ENCODE results near the gene ZNF425. TPM values are rescaled to one million over a fixed set of nuclear protein-coding genes. Genes with fewer than 3 reads are reported as not detected.
A peak's percentile ranks its signal among the peaks of the same experiment; 100 is the strongest.

ZNF425 gene
- total RNA-seq, 2 donors from 2014 or later = 2.8 to 4.0 TPM

DNA sequence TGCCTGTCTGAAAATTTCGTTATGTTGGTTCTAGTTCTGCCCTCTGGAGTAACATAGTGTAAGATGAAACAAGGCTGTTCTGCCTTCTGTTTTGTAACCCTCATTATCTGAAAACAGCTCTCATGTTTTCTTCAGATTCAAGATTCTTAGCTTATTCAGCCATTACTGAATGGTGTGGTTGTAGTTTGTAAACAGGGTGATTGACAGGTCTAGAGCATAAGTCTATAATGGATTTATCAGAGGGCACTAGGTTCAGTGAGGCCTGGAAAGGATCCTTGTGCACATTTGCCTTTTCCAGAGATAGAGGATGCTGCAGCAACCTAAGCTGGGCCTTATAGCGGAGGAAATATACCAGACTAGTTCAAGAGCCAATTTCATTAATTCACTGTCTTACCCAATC is 27.2 kb upstream of the ZNF425 start:
- WGBS = 93% methylated on average over 2 of the region's 2 CpGs
- Histone ChIP-seq H3K27me3 (replicated peaks; ENCODE audit: insufficient read depth) (no peaks in the 10 kb centered on the region), H3K4me1 (replicated peaks) (no peaks in the 10 kb centered on the region), H3K36me3 (no peaks in the 10 kb centered on the region), H3K9me3 (no peaks in the 10 kb centered on the region), H3K27ac (no peak overlapping the region), H3K4me3 (no peak overlapping the region)
- TF ChIP-seq POLR2AphosphoS5 (IDR thresholded peaks at IDR 0.05) = no peak
- no peak for TF ChIP-seq POLR2A (IDR thresholded peaks at IDR 0.05)
- TF ChIP-seq, protein P1, sequence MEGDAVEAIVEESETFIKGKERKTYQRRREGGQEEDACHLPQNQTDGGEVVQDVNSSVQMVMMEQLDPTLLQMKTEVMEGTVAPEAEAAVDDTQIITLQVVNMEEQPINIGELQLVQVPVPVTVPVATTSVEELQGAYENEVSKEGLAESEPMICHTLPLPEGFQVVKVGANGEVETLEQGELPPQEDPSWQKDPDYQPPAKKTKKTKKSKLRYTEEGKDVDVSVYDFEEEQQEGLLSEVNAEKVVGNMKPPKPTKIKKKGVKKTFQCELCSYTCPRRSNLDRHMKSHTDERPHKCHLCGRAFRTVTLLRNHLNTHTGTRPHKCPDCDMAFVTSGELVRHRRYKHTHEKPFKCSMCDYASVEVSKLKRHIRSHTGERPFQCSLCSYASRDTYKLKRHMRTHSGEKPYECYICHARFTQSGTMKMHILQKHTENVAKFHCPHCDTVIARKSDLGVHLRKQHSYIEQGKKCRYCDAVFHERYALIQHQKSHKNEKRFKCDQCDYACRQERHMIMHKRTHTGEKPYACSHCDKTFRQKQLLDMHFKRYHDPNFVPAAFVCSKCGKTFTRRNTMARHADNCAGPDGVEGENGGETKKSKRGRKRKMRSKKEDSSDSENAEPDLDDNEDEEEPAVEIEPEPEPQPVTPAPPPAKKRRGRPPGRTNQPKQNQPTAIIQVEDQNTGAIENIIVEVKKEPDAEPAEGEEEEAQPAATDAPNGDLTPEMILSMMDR (IDR thresholded peaks at IDR 0.05) = no peak
- intact Hi-C loops (cut with DNase I) = no loop called here
- DNase-seq (ENCODE audit: low spot score) = no peak

DNA sequence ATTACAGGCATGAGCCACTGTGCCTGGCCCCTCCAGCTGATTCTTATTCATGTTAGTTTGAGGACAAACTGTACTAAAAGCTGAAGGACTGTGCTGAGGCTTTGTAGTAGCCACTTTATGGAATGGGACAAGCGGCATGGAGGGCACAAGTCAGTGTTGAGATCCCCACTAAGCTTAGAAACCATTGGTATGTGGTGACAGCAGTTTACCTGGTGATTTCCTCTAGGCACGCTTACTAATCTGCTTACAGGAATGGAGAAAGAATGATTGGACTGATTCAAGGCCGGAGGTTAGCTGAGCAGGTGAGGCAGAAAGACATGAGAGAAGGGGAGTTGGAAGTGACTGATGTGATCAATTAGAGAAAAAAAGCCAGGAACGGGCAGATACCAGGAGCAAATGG is 24.9 kb upstream of the ZNF425 start:
- Histone ChIP-seq H3K9me3 (no peaks in the 10 kb centered on the region), H3K36me3 (no peaks in the 10 kb centered on the region), H3K4me3 (no peak overlapping the region), H3K27me3 (replicated peaks; ENCODE audit: insufficient read depth) (no peaks in the 10 kb centered on the region), H3K27ac (no peak overlapping the region), H3K4me1 (replicated peaks) (no peaks in the 10 kb centered on the region)
- WGBS = 65% methylated on average over 4 of the region's 4 CpGs
- intact Hi-C loops (cut with DNase I) = no loop called here
- DNase-seq (ENCODE audit: low spot score) = no peak
- no peak for TF ChIP-seq POLR2AphosphoS5 (IDR thresholded peaks at IDR 0.05)
- TF ChIP-seq, protein P1 (IDR thresholded peaks at IDR 0.05) = no peak

DNA sequence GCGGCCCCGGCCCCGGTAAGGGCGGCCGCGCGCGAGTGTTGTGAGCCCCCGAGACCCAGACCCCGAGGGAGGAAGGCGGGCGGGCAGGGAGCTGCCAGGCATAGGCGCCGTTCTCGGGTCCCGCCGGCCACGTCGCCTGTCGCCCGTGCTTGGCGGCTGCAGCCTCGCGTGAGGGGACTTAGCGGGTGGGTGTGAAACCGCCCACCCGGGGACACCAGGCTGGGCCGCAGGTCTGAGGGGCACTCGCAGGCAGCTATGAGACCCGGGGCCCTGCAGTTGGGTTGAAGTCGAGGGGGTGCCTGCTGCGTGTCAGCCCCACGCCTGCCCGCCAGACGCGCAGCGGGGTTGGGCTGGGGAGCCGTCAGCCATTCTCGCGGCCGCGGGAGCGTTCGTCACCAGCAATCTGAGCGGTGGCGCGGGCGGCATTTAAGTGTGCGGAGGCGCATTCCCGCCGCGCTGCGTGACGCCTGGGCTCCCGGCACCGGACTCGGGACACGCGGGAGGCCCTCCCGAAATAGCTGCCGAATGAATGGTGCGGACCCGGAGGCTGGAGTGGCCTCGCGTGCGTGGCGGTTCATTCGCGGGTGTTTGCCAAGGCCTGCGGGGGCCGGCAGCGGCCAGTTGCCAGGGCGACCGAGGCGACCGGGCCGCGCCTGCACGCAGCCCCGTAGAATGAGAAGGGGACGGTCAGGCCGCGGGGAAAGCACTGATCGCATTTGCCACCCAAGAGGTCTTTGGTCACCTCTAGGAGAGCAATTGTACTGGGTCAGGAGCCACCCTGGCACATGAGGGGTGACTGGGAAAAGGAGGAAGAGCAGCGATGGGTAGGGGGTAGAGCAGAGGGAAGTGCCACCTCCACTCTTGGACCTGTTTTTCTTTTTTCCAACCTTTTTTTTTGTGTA is 21.9 kb upstream of the ZNF425 start:
- intact Hi-C loops (cut with DNase I) = loop anchor here (2.0 kb wide), 1 partner anchor 21 kb away; the partner anchor contains the start of gene ZNF425
- H3K4me3 ChIP-seq = peak overlapping the region; percentile 93 to 98

DNA sequence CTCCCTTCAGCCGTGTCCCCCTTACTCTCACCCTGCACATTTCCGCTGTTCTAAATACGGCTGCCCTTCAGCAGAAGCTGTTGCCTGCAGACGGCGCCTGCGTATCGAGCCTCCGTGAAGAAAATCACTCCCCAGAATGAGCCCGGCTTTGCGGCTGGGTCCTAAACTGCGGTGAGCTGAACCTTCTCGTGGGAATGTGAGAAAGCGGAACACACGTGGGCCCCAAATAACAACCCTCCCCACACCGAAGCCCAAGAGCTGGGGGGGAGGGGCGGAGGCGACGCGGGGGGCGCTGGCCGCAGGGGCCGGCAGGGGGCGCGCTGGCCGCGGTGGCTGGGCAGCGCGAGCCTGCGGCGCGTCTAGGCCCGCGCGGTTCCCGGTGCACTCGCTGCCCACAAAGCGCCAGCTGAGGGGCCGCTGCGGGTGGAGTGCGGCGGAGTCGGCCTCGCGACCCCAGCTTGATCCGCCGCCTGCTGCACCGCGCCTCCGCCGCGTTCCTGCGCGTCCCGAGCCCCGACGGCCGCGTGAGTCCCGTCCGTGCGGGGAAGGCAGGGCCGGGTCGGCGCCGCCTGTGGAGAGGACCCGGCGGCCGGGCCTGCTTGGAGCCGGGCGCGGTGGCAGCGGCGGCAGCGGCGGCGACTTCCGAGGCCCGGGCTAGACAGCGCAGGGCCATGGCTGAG is 21.1 kb upstream of the ZNF425 start, which contains the start of gene ZNF398:
Gene ZNF398 (plus strand): TSS at position 382 of the 680 bp plus-strand sequence. CDS start 290 bp downstream, at position 672.
- Histone ChIP-seq H3K4me3 (peak within 1 kb of the TSS; percentile 93 to 98), H3K27me3 (replicated peaks; ENCODE audit: insufficient read depth) (no peaks in the 10 kb centered on the region), H3K27ac (peak within 1 kb of the TSS; percentile 85 to 93), H3K9me3 (no peaks in the 10 kb centered on the region), H3K4me1 (replicated peaks) (no peaks in the 10 kb centered on the region), H3K36me3 (no peaks in the 10 kb centered on the region)
- under 1% methylated on average over 40 of the region's 79 CpGs for WGBS
- DNase-seq (ENCODE audit: low spot score) = peak; percentile 59
- TF ChIP-seq POLR2A (IDR thresholded peaks at IDR 0.05) (peak; percentile 34), POLR2AphosphoS5 (IDR thresholded peaks at IDR 0.05) (peak; percentile 20)
- TF ChIP-seq, protein P1 (IDR thresholded peaks at IDR 0.05) = peak; percentile 67 to 96 (median 76)
- intact Hi-C loops (cut with DNase I) = loop anchor here (2.0 kb wide), 1 partner anchor 20 kb away; the partner anchor contains the start of gene ZNF425

More for the DNA sequence above, 21.9 kb upstream of the ZNF425 start:
- Histone ChIP-seq H3K4me1 (replicated peaks) (no peaks in the 10 kb centered on the region), H3K9me3 (no peaks in the 10 kb centered on the region), H3K36me3 (no peaks in the 10 kb centered on the region), H3K27me3 (replicated peaks; ENCODE audit: insufficient read depth) (no peaks in the 10 kb centered on the region), H3K27ac (peak overlapping the region; percentile 85 to 93)
- under 1% methylated on average over 82 of the region's 86 CpGs for WGBS
- no peak for DNase-seq (ENCODE audit: low spot score)
- TF ChIP-seq POLR2AphosphoS5 (IDR thresholded peaks at IDR 0.05) = no peak
- TF ChIP-seq, protein P1 (IDR thresholded peaks at IDR 0.05) = no peak
- TF ChIP-seq POLR2A (IDR thresholded peaks at IDR 0.05) = no peak
